T-helper 9 cell (primary cell): ENCODE results near the gene KCNH3.

ENCODE experiments used
- DNase-seq: peaks from one replicate; pipeline ENCODE4 v3.0.0-alpha.2; 2020

Gene KCNH3

GRCh38 chr12:49548481-49548821 is 9.6 kb downstream of the KCNH3 start:
- no peak for DNase-seq

GRCh38 chr12:49548822-49549648 is 10.2 kb downstream of the KCNH3 start:
- no peak for DNase-seq

GRCh38 chr12:49549735-49550692 is 11.2 kb downstream of the KCNH3 start:
- DNase-seq, result no peak

GRCh38 chr12:49550693-49551252 is 11.9 kb downstream of the KCNH3 start:
- no peak for DNase-seq

- no peak for DNase-seq
These were observed 13.2 kb downstream of the KCNH3 start for GRCh38 chr12:49552014-49552413.

- no peak for DNase-seq
These were observed 13.6 kb downstream of the KCNH3 start for GRCh38 chr12:49552425-49552824.

- DNase-seq, result no peak
These were observed 14.1 kb downstream of the KCNH3 start for GRCh38 chr12:49552899-49553298.

- no peak for DNase-seq
These were observed 14.8 kb downstream of the KCNH3 start for GRCh38 chr12:49553512-49554088.

- DNase-seq, result no peak
These were observed 15.4 kb downstream of the KCNH3 start for GRCh38 chr12:49554266-49554665.

- DNase-seq, result no peak
These were observed 17.0 kb downstream of the KCNH3 start for GRCh38 chr12:49555631-49556390.

GRCh38 chr12:49556391-49557186 is 17.8 kb downstream of the KCNH3 start:
- DNase-seq, result no peak

GRCh38 chr12:49557187-49557916 is 18.5 kb downstream of the KCNH3 start:
- no peak for DNase-seq

GRCh38 chr12:49557917-49558215 is 19.0 kb downstream of the KCNH3 start:
- DNase-seq, result no peak

GRCh38 chr12:49558526-49558925 is 19.7 kb downstream of the KCNH3 start:
- DNase-seq, result no peak

GRCh38 chr12:49559011-49559675 is 20.3 kb downstream of the KCNH3 start:
- no peak for DNase-seq

GRCh38 chr12:49560695-49561094 is 21.9 kb downstream of the KCNH3 start:
- no peak for DNase-seq

GRCh38 chr12:49562233-49562632 is 23.4 kb downstream of the KCNH3 start:
- no peak for DNase-seq

GRCh38 chr12:49562831-49563230 is 24.0 kb downstream of the KCNH3 start:
- no peak for DNase-seq

- no peak for DNase-seq
These were observed 25.3 kb downstream of the KCNH3 start for GRCh38 chr12:49563951-49564685.
